ENCODE results near the gene FBRSL1. TPM values are rescaled to one million over a fixed set of nuclear protein-coding genes. Genes with fewer than 3 reads are reported as not detected.

FBRSL1 gene
- total RNA-seq, 2 donors from 2014 or later: 20.2 to 22.5 TPM

GRCh38 chr12:132511516-132512196, 21.7 kb downstream of the FBRSL1 start:
- no peaks in the 10 kb centered on the region for H3K27me3 ChIP-seq (replicated peaks; ENCODE audit: insufficient read depth)
- H3K36me3 ChIP-seq: peaks cover 7% of the 10 kb centered on the region
- no peak for TF ChIP-seq CTCF (IDR thresholded peaks at IDR 0.05)
- H3K9me3 ChIP-seq: peaks cover 3% of the 10 kb centered on the region
- ATAC-seq (ENCODE audit: insufficient number of reproducible peaks, low FRiP score, low read depth) (no peak), DNase-seq (ENCODE audit: low spot score) (no peak)
- peaks cover under 1 to 8% of the 10 kb centered on the region in 2 donors for H3K4me1 ChIP-seq (ENCODE audit: control insufficient read depth in 1 of 2, low read depth in 2 of 2)
- no peak overlapping the region for H3K4me3 ChIP-seq
- no peak overlapping the region for H3K27ac ChIP-seq

GRCh38 chr12:132512197-132513069, 22.5 kb downstream of the FBRSL1 start:
- Histone ChIP-seq H3K27me3 (replicated peaks; ENCODE audit: insufficient read depth) (no peaks in the 10 kb centered on the region), H3K27ac (no peak overlapping the region), H3K36me3 (peaks cover 7% of the 10 kb centered on the region), H3K4me3 (no peak overlapping the region), H3K4me1 (ENCODE audit: control insufficient read depth in 1 of 2, low read depth in 2 of 2) (peaks cover 0 to under 1% of the 10 kb centered on the region in 2 donors), H3K9me3 (peaks cover 3% of the 10 kb centered on the region)
- no peak for TF ChIP-seq CTCF (IDR thresholded peaks at IDR 0.05)
- ATAC-seq (ENCODE audit: insufficient number of reproducible peaks, low FRiP score, low read depth) (no peak), DNase-seq (ENCODE audit: low spot score) (no peak)

- Histone ChIP-seq H3K4me1 (ENCODE audit: control insufficient read depth in 1 of 2, low read depth in 2 of 2) (no peaks in the 10 kb centered on the region), H3K4me3 (no peak overlapping the region), H3K9me3 (peaks cover 3% of the 10 kb centered on the region), H3K27me3 (replicated peaks; ENCODE audit: insufficient read depth) (no peaks in the 10 kb centered on the region), H3K27ac (no peak overlapping the region), H3K36me3 (peaks cover 5% of the 10 kb centered on the region)
- DNase-seq (ENCODE audit: low spot score) (no peak), ATAC-seq (ENCODE audit: insufficient number of reproducible peaks, low FRiP score, low read depth) (no peak)
- no peak for TF ChIP-seq CTCF (IDR thresholded peaks at IDR 0.05)
Measured at GRCh38 chr12:132513070-132513398, 23.1 kb downstream of the FBRSL1 start.

GRCh38 chr12:132513458-132514135, 23.6 kb downstream of the FBRSL1 start:
- Histone ChIP-seq H3K4me3 (no peak overlapping the region), H3K4me1 (ENCODE audit: control insufficient read depth in 1 of 2, low read depth in 2 of 2) (no peaks in the 10 kb centered on the region), H3K27ac (no peak overlapping the region), H3K9me3 (peaks cover 3% of the 10 kb centered on the region), H3K27me3 (replicated peaks; ENCODE audit: insufficient read depth) (no peaks in the 10 kb centered on the region), H3K36me3 (no peaks in the 10 kb centered on the region)
- DNase-seq (ENCODE audit: low spot score) (no peak), ATAC-seq (ENCODE audit: insufficient number of reproducible peaks, low FRiP score, low read depth) (no peak)
- no peak for TF ChIP-seq CTCF (IDR thresholded peaks at IDR 0.05)

- Histone ChIP-seq H3K27me3 (replicated peaks; ENCODE audit: insufficient read depth) (no peaks in the 10 kb centered on the region), H3K4me1 (ENCODE audit: control insufficient read depth in 1 of 2, low read depth in 2 of 2) (no peaks in the 10 kb centered on the region), H3K36me3 (no peaks in the 10 kb centered on the region), H3K27ac (no peak overlapping the region), H3K9me3 (peaks cover 3% of the 10 kb centered on the region), H3K4me3 (no peak overlapping the region)
- TF ChIP-seq CTCF (IDR thresholded peaks at IDR 0.05): no peak
- DNase-seq (ENCODE audit: low spot score) (no peak), ATAC-seq (ENCODE audit: insufficient number of reproducible peaks, low FRiP score, low read depth) (no peak)
Measured at GRCh38 chr12:132514216-132514820, 24.4 kb downstream of the FBRSL1 start.
